NCI-H524 (cell line): ENCODE measurements around the gene CLIC3.
"Not testable (repeated sequence)": the region's sequence is repeated elsewhere in the genome, so short reads cannot be mapped to it uniquely, and the experiment has no call there.

ENCODE experiments used
- DNase-seq, 2 experiments: peaks; one replicate each; lab custom pipeline; 2025; lab: John Stamatoyannopoulos, UW

Gene CLIC3, protein sequence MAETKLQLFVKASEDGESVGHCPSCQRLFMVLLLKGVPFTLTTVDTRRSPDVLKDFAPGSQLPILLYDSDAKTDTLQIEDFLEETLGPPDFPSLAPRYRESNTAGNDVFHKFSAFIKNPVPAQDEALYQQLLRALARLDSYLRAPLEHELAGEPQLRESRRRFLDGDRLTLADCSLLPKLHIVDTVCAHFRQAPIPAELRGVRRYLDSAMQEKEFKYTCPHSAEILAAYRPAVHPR

DNA sequence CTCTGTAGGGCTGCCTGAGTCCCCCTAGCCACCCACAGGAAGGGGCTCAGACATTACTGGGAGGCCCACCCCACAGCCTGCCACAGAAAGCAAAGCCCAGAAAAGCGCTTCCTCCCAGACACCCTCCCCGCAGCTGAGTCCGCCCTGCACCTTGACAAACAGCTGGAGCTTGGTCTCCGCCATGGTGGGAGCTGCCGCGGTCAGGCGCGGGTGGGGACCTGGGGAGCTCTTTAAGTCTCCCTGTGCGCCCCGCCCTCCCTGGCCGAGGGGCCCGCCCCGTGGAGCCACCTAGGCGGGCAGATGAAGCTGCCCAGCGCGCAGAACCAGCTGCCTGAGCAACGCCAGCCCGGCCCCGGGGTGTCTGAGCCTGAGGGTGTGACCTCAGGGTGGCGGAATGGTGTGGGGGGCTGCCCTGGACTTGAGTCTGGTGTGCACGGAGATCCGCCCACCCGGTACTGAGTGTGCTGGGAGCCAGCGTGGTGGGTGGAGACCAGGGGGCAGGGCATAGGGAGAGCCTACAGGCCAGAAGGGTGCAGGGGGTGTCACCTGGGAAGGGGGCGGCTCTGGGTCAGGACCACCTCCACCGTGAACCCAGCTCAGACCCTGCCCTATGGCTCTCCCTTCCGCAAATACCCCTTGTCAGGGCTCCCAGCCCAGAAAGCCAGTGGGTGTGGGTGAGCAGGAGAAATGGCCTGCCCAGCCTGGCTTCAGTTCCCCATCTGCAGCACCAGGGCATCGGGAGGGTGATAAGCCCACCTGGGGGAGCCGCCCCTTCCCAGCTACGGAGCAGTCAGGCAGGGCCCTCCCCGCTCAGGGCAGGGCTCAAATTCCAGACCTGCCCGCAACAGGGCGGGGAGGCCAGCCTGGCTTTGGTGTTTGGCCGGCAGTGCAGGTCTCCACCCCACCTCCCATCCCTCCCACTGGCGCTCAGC, at the start of gene CLIC3:
Gene CLIC3, minus strand, starts transcription at position 208 of the 932 bp plus-strand sequence. Its CDS starts 25 bp downstream, at position 183.
- peak in 1 of 2 experiments; percentile 40 for DNase-seq

DNA sequence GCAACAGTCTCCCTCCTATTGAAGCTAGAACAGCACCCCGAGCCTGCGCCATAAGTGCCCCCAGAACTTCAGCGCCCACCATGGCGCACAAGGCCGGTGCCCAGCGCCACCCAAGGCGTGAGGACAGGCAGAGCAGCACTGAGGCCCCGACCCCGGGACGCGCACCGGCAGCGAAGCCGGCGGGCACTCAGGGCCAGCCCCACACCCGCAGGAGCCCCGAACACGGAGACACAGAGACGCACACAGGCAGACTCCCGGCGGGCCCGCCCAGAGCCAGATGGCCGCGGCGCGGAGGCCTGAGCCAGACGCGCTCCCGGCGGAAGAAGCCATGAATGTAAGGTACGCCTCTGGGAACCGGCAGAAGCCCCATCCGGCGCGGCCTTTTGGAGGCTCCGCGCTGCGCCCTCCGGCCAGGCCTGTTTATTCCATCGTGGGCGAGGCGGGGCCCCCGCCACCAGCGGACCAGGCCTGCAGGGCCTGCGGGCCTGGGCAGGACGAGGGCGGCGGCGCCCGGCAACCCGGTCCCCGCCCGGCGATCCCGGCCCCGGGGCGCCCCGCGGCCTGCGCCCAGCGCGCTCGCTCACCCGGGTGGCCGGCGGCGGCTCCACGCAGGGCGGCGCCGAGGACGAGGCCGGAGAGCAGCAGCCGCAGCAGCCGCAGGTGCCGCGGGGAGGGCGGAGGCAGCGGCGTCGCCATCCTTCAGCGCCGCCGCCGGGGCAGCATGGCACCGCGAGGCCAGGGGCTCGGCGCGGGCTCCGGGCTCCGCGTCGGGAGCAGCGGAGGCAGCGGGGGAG, 49.1 kb upstream of the CLIC3 start:
- peak; percentile 61 to 70 for DNase-seq

DNA sequence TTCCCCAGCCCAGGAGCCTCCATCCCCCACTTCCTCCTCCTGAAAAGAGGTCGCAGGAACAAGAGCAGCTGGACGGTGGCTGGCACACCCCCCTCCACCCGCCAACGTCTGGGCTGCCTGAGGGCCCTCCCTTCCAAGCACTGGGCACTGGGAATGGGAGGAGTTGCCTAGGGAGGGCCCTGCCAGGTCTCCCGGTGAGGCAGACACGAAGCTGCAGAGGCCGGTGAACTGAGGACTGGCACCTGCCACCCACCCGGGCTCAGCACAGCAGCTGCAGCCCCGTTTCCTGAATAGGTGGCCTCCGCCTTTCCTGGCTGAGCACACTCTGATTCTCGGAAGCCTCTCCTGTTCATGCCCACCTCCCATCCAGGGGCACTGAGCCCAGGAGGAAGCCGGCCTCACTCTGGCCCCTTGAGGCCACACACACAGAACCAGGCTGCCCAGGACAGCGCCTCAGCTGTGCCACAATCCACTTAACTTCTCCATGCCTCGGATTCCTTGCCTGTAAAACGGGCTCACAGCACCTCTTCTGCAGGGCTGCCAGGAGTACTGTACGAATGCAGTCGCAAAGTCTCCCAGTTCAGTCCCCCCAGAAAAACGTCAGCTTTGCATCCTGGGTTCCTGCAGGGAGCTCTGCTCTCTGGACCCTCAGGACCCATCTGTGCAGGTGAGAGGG, 48.3 kb upstream of the CLIC3 start:
- DNase-seq, result peak; percentile 70

DNA sequence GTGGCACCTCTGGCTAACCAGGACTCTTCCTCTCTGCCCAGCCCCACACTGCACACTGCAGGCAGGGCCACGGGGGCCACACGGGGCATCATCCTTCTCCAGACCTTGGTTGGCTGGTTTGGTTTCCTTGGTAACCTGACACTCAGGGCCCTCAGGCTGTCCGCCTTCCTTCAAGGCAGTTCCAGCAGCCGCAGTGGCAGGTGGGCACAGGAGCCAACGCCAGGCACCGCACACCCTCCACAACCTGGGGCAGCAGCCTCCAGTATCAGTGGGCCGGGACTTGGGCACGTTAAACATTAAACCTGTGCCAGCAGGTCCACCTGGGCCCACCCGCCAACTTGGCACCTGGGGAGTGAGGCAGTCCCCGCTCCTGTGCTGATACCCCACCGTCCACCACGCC, 47.7 kb upstream of the CLIC3 start:
- DNase-seq, result peak in 1 of 2 experiments; percentile 26

DNA sequence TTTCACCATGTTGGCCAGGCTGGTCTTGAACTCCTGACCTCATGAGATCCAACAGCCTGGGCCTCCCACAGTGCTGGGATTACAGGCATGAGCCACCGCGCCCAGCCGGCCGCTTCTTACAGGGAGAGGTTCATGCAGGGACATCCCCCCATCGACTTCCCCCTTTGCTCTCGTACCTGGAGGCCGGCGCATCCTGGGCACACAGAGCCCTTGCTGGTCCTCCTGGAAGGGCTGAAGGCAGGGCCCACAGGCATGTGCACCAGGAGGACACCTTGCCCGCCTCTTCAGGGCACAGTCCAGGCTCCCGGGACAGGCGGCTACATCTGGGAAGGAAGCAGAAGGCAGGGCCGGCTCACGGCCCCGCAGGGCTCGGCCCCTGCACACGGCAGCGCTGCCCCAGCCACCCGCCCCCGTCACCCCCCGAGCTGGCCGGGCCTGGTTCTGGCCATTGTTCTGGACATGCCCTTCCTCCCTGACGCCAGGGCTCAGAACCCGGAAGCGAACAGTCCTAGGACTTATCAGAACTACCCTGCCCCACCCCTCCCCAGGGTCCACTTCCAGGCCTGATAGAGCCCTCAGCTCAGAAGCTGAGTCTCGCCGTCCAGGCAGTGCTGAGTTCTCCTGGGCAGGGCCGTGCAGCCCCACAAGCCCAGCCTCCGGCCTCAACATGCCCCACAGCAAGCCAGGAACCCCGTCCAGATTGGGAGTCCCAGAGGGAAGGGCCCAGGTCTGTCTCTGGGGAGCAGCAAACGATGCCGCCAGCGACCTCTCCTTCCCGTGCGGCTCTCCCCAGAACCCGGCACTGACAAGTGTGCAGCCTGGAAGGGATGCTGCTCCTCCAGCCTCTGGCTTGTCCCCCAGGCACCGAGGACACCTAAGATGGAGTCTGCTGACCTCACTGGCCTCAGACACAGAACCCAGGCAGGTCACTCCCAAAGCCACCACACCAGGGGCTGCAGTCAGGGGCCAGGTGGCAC, 46.7 kb upstream of the CLIC3 start:
- no peak for DNase-seq

DNA sequence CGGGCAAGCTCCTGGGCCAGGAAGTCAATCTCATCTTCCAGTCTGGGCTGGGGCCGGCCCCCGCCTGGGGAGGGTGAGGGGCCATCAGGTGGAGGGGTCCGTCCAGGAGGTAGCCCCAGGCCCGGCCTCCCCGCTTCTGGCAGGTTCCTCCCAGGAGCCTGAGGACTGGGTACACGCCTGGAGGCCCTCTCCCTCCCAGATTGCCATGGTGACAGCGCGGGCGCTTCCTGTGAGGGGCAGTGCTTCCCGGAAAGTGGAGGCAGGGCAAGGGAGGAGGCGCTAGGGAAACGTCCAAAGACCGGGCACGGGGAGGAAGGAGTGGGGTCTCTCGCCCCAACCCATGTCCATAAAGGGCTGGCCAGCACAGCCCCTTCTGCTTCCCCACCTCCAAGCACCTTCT, 44.8 kb upstream of the CLIC3 start:
- DNase-seq, result no peak

DNA sequence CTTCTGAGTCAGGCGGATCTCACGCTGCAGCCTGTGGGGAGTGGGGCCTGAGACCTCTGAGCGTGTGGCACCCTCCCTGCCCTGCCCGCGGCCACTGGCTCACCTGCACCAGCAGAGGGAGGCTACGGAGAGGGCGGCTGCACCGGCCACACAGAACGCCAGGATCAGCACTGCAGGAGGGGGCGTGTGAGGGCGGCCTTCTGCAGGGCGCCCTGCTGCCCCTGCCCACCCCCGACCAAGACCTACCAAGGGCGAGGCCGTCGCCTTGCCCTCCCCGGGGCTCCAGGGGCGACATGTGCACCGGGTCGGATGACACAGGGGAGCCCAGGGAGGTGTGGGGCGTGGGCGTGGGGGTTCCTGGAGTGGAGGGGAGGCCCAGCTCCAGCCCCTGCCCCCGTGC, 44.2 kb upstream of the CLIC3 start:
- DNase-seq, result no peak

DNA sequence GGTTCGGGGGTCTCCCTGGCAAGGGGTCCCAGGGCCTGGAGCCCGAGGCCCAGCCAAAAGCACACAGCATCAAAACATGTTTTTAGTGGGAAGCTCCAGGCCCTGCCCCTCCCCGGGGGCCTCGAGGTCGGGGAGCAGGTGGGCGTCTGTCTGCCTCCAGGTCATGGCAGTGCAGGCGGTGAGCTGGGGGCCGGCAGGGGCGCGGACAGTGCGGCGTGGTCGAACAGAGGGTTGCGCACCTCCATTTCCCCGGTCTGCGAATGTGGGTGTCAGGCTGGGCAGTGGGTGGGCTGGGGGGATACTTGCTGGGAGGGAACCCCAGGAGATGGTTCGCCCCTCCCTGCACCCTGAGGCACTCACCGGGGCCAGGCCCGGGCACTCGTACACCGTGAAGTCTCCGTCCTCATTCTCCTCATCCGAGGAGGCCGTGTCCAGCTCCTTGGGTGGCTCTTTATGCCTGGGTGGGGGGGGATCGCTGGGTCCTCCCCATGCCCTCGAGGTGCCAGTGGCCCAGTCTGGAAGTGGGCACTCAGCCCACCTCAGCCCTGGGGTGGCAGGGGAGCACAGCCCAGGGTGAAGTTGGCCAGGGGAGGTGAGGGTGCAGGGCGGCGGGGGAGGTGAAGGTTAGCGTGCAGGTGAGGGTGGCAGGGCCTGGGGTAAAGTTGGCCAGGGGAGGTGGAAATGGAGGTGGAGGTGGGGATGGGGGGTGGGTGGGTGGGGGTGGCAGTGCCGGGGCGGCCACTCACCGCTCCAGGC, 43.4 kb upstream of the CLIC3 start:
- DNase-seq, result no peak

DNA sequence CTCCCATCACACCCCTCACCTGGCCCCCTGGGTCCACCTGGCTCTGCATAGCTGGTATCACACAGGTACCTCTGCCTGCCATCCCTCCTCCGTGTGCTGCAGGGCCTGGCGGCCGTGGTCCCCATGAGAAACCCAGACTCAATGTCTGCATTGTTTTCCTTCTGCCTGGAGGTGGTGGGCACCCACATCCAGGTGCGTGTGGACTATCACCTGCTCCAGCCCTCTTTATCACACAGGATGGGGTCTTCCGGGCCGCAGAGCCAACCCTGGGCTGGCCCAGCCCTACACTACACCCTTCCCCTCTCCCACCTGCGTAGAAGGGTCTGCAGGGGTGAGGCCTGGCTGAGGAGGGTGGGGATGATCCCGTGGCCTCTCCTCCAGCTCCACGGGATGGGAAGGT, 42.5 kb upstream of the CLIC3 start:
- no peak for DNase-seq

DNA sequence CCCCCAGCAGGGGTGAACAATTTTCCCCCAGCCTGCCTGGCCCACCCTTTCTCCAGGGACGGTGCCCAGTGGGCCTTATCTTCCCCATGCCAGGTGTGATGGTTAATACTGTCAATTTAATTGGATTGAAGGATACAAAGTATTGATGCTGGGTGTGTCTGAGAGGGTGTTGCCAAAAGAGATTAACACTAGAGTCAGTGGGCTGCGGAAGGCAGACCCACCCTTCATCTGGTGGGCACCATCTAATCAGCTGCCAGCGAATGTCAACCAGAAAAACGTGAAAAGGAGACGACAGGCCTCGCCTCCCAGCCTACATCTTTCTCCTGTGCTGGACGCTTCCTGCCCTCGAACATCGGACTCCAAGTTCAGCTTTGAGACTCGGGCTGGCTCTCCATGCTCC, 41.1 kb upstream of the CLIC3 start:
- DNase-seq, result no peak

DNA sequence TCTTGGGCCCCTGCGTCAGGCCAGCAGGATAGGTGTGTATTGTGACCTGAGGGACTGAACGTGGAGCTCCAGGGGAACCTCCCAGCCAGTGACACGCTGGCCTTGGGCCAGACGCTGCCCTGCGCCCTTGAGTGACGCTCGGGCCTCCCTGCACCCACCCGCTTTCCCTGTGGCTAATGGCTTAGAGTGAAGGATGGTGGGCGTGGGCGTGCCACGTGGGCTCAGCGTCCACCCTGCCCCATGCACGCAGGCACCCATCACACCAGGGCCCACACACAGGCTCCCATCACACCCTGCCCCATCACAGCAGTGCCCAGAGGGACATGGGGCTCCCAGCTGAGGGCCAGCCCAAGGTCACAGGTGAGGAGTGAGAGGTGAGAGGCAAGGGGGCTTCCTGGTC, 40.7 kb upstream of the CLIC3 start:
- no peak for DNase-seq

DNA sequence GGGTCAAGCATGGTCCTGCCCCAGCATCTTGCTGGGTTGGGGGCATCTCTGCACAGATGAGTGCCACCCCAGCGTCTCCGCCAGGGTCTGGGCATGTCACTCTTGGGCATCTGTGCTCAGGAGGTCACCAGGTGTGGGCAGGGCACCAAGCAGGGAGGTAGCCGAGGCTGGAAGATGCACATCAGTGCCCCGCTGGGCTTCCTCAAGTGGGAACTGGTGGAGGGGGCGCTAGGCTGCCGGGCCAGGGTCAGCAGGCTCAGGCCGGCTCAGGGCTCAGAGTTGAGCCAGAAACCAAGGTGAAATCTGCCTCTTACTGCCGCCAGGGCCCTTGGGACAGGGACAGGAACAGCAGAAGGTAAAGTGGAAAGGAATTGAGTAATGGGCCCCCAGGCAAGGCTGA, 39.6 kb upstream of the CLIC3 start:
- DNase-seq, result no peak

DNA sequence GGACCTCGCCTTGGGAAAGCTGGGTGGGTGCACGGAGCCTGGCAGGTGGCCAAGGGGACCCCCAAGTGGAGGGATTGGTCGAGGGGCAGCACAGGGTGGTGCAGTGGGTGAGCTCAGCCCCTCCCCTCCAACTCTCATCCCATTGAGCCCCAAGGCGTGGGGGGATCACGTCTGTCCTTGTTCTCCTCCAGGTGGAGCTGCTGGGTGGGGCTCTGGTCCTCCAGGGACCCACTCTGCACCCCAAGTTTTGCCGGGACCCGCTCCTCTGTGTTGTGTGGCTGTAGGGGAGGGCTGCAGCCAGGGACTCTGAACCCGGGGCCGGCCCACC, 39.1 kb upstream of the CLIC3 start:
- DNase-seq, result no peak

DNA sequence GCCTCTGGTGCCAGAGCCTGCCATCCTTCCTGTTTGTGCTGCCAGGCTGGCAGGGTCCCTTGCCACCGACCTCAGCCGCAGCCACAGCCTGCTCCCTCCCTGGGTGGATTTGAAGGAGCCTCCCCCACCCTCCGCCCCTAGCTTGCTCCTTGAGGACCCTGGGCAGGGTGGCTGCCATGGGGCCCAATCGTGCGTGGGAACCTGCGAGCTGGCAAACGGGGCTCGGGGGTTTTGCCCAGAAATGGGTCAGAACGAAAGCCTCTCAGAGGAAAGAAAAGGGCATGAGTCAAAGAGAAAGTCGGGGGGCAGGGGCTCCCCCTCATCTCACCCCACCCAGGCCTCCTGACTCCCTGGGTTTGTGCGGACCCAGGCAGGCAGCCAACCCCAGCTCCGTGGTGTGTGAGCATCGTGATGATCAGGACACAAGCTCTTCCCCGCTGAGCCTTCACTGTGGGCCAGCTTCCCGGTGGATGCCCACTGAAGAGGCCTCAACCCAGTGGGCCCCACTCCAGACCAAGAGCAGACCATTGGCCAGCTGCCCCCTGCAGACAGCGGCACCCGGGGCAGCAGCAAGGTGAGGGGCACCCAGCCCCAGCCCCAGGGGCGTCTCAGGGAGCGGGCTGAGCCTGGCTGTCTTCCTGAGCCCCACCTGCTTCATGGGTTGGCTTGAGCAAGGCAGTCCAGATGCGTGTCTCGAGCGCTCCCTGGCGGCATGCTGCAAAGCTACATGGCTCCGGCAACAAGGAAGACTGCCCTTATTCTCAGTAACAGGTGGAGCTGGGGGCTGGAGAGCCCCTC, 38.5 kb upstream of the CLIC3 start:
- peak; percentile 72 to 89 for DNase-seq

DNA sequence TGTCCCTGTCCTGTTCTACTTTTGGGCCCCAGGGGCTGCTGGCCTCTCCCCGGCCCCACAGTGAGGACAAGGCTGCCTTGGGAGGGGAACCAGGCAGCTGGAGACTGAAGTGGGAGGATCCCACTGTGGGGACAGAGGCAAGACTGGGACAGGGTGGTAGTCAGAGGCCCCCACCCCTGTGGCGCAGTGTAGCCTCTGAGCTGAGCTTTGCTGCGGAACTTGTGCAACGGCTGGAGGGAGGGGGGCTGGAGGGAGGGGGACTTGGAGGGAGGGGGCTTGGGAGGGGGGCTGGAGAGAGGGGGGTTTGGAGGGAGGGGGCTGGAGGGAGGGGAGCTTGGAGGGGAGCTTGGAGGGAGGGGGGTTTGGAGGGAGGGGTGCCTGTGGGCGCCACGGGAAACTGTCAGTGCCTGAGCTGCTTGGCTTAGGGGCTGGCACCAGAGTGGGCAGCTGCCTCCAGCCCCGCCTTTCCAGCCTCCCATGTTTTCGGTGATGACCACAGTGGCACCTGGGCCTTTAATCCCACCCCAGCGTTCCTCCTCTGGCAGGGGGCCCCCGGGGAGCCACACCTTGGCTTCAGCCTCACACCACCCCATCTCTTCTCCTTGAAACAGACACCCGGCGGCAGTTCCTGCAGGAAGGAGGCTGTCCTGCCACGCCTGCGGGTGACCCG, 37.8 kb upstream of the CLIC3 start:
- DNase-seq, result peak in 1 of 2 experiments; percentile 20

DNA sequence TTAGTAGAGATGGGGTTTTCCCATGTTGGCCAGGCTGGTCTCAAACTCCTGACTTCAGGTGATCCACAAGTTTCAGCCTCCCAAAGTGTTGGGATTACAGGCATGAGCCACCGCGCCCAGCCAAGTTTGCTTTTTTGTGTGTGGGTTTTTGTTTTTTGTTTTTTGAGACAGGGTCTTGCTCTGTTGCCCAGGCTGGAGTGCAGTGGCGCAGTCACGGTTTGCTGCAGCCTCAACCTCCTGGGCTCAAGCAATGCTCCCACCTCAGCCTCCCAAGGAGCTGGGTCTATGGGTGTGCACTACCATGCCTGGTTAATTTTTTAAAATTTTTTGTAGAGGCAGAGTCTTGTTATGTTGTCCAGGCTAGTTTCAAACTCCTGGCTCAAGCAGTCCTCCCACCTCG, 37.1 kb upstream of the CLIC3 start:
- not testable (repeated sequence) for DNase-seq

DNA sequence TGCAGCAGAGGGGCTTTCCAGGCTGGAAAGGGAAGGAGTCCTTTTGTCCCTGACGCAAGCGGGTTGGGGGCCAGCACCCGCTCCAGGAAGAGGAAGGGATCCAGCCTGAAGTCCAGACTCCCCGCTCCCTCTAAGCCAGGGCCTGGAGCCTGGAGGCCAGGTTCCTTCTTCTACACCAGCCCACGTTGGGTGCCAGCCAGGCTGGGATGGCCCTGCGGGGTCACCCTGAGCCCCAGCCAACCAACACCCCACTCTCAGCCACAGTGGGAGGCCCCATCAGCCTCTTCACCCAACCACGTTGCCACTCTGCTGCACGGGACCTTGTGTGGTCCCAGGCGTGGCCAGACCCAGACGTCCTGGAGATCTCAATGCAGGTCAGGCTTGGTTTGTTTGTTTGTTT, 36.5 kb upstream of the CLIC3 start:
- no peak for DNase-seq

DNA sequence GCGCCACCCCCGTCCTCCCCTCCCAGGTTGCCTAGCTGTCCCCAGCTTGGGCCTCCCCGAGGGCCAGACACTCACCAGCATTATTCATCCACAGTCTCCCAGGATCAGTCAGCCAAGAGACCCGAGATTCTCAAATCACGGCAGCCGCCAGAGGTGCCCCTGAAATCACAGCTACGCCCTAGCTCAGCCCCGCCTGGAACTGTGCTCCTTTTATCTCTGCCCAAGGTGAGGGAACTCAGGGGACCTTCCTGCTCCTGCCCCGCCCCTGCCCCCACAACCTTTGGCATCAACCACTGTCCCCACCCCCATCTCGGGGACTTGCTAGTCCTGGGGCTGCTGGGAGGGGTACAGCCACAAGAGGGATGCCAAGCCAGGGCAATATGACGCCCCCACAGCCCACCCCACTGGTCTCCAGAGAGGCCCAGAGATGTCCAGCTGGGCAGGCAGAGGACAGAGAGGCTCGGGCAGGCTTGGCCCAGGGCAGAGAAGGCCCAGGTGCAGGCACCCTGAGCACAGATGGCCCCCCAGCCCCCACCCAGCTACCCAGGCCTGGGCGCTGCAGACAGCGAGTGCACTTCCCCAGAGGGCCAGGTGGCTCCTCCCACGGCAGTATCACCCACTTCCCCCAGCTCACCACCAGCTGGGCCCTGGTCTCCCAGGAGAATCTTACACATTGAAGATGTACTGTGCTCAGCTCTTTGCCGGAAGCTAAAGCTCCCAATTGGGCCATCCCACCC, 35.7 kb upstream of the CLIC3 start, which contains the start of gene FUT7:
Gene FUT7, minus strand, starts transcription at position 185 of the 737 bp plus-strand sequence. Its CDS starts 97 bp downstream, at position 88.
- DNase-seq, result peak; percentile 45 to 75
